HG03571 (cell line): Measurements from ENCODE around the gene B3GNT8.
"Not testable (repeated sequence)": the region's sequence is repeated elsewhere in the genome, so short reads cannot be mapped to it uniquely, and the experiment has no call there.

Source experiments
- ATAC-seq: cut with Tn5 transposase; IDR thresholded peaks from one replicate; pipeline ENCODE4 v1.9.1; 2021; ENCODE audit not compliant: unreplicated experiment

Gene B3GNT8

GRCh38 chr19:41397086-41398049 is 29.8 kb downstream of the B3GNT8 start, which contains the start of the genes BCKDHA and EXOSC5:
TSS of gene BCKDHA (plus strand) at chr19:41397818. CDS start at chr19:41397828, 10 bp downstream.
TSS of gene EXOSC5 (minus strand) at chr19:41397359. CDS start at chr19:41397328, 31 bp downstream.
- ATAC-seq, result peak; percentile 82

DNA sequence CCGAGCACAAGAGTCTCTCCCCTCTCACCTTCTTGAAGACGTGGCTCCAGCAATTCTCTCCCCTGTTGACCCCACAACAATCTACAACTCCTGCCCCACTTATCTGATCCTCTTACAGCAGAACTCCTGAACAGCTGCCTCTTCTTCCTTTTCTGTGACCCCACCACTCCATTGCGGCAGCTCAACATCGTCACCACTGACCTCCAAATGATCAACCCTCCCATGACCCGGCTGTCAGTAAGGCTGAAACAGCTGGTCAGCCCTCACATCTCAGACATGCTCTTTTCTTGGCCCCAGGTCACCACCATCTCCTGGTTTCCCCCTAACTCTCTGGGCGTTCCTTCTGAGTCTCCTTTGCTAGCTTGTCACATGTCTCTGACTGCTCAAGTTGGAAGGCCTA is 31.8 kb downstream of the B3GNT8 start:
- ATAC-seq, result no peak

DNA sequence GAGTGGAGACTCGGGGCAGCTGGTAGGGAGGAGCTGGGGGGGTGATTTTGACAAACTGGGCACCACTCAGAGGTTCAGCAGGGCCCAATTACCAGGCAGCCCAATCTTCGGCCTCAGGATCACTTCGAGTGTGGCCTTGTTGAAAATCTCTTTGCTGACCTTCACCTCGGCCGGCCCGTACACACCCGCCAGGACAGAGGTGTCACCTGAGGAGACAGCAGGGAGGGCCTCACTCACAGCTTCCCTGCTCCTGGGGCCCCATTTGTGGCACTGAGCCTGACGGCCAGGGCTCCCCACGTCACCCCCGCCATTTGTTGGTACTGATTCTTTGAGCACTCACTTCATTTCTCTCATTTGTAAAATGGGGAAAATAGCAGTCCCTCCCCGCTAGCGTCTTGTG is 34.4 kb downstream of the B3GNT8 start:
- ATAC-seq, result no peak

DNA sequence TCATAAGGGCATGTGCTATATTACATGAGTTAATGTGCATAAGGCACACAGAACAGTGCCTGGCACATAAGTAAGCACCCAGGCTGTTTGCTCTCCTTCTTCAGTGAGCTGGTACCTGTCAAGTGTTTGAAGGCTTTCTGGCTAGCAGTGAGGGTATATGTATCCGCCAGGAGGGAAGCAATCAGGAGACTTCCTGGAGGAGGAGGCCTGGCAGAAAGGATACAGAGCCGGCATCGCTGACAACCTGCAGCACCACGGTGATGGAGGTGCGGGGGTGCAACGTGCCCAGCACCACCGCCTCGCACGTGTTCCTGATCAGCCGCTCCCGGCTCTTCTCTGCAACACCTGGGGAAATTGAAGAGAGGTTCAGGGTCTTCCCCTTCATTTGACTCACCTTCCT is 35.6 kb downstream of the B3GNT8 start:
- no peak for ATAC-seq

- no peak for ATAC-seq
Observed at GRCh38 chr19:41386442-41386841, 40.7 kb downstream of the B3GNT8 start.

GRCh38 chr19:41384351-41384750 is 42.8 kb downstream of the B3GNT8 start:
- ATAC-seq, result no peak

DNA sequence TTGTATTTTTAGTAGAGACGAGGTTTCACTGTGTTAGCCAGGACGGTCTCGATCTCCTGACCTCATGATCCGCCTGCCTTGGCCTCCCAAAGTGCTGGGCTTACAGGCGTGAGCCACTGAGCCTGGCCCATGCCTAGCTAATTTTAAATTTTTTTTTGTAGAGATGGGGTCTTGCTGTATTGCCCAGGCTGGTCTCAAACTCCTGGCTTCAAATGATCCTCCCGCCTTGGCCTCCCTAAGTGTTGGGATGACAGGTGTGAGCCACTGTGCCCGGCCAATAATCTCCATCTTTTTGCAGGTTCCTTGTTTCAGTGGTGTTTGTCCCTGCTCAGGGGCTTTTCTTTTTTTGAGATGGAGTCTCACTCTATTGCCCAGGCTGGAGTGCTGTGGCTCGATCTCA is 45.6 kb downstream of the B3GNT8 start:
- not testable (repeated sequence) for ATAC-seq

DNA sequence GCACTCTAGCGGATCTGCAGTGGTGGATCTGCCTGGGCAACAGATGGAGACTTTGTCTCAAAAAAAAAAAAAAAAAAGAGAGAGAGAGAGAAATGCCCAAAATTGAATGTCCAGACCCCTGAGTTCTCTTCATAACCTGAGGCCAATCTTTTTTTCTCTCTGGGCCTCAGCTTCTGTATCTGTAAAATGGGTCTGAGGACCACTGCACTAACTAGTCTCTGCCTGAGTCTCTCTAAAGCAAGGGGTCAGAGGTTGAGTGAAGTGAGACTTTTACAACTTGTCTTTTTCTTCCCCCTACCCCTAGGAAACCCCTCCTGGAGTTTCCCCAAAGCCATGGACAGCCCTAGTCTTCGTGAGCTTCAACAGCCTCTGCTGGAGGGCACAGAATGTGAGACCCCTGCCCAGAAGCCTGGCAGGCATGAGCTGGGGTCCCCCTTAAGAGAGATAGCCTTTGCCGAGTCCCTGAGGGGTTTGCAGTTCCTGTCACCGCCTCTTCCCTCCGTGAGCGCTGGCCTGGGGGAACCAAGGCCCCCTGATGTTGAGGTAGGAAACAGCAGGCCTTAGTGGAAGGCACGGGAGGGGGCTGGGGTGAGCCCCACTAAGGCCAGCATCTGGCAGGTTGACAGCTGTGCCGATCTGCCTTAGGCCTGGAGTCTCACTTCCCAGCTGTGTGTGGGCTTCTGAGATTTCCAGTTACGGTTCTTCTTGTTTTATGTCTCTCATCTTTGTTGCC is 49.0 kb downstream of the B3GNT8 start:
- ATAC-seq, result no peak

GRCh38 chr19:41376998-41377365 is 50.2 kb downstream of the B3GNT8 start:
- ATAC-seq, result no peak

DNA sequence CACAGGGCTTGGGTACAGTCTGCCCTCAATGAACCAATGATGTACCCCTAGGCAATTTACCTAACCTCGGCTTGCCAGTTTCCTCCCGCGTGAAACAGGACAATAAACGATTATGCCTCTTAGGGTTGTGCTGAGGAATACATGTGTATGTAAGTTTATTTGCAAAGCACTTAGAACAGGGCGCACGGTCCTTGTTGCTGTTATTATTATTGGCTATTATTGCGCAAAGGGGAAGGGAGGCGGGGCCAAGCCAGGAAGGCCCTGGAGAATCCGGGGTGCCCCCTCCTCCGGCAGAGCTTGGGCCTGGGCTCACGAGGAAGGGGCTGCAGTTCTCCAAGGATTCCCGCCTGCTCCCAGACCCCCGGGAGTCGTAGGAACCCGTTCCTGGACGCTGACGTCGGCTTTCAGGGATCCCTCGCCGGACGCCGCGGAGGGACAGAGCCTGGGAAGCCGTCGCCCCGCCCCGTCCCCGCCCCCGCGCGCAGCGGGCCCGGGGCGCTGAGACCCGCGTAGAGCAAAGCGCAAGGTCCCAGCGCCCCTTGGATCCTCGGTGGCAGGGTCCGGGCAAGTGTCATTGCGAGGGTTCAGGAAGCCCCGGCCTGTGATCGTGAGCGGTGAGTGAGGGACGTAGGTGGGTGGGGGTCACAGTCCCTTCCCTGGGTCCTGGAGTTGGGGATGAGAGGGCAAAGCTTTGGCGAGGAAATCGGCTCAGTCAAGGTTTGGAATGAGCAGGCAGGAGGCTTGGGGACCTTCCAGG is 50.8 kb downstream of the B3GNT8 start, which contains the start of gene TMEM91:
Gene TMEM91, plus strand, starts transcription at position 293 of the 757 bp plus-strand sequence. CDS start 1,777 bp downstream, outside the sequence.
- no peak for ATAC-seq
